ENCODE measurements around the gene PCCA. TPM values are rescaled to one million over a fixed set of nuclear protein-coding genes. Genes with fewer than 3 reads are reported as not detected.
A peak's percentile ranks its signal among the peaks of the same experiment; 100 is the strongest.

PCCA gene
- total RNA-seq, 2 donors from 2014 or later: 52.7 to 66.4 TPM

DNA sequence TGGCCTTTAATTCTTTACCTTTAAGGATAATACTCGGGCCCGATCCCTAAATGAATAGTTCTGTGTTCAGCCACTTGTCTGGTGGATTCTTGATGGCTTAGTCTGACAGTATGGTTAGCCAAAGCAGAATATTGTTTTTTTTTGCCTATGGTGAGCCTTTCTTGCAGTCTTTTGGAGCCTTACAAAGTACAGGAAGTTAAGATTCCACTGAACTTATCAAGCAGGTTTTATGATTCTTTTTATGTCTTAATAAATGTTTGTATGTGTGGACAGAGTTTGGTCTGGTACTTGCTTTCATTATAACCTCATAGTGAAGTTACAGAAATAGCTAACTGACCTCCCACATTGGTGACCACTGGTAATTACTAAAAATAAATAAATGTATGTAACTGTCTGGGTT is 17.1 kb downstream of the PCCA start:
- Histone ChIP-seq H3K27ac (peak overlapping the region; percentile 56 to 67), H3K27me3 (replicated peaks; ENCODE audit: insufficient read depth) (no peaks in the 10 kb centered on the region), H3K4me3 (no peak overlapping the region), H3K36me3 (no peaks in the 10 kb centered on the region), H3K9me3 (no peaks in the 10 kb centered on the region), H3K4me1 (replicated peaks) (peaks cover 2% of the 10 kb centered on the region)
- 43% methylated on average over 2 of the region's 2 CpGs for WGBS
- TF ChIP-seq POLR2AphosphoS5 (IDR thresholded peaks at IDR 0.05): peak; percentile 45
- TF ChIP-seq, protein P1, sequence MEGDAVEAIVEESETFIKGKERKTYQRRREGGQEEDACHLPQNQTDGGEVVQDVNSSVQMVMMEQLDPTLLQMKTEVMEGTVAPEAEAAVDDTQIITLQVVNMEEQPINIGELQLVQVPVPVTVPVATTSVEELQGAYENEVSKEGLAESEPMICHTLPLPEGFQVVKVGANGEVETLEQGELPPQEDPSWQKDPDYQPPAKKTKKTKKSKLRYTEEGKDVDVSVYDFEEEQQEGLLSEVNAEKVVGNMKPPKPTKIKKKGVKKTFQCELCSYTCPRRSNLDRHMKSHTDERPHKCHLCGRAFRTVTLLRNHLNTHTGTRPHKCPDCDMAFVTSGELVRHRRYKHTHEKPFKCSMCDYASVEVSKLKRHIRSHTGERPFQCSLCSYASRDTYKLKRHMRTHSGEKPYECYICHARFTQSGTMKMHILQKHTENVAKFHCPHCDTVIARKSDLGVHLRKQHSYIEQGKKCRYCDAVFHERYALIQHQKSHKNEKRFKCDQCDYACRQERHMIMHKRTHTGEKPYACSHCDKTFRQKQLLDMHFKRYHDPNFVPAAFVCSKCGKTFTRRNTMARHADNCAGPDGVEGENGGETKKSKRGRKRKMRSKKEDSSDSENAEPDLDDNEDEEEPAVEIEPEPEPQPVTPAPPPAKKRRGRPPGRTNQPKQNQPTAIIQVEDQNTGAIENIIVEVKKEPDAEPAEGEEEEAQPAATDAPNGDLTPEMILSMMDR (IDR thresholded peaks at IDR 0.05): no peak
- intact Hi-C loops (cut with DNase I): no loop called here
- no peak for DNase-seq (ENCODE audit: low spot score)

DNA sequence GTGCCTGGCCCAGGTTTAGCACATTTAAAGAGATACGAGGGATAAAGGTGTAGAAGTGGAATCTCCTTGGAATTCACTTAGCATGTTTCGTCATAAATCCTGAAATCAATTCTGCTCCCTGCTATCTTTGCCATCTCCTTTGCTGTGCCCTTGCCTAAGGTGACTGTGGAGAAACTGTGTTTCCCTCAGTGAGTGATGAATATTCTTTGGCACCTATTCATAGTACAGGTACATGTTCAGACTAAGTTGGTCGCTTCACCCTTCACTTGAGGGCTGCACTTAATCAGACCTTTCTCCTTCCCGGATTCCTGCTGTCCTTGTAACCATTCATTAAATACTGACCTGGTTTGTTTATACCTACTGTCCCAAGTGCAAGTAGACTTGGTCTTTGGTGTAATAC is 17.8 kb downstream of the PCCA start:
- H3K36me3 ChIP-seq: no peaks in the 10 kb centered on the region
- 51% methylated on average over 4 of the region's 4 CpGs for WGBS
- intact Hi-C loops (cut with DNase I): no loop called here

DNA sequence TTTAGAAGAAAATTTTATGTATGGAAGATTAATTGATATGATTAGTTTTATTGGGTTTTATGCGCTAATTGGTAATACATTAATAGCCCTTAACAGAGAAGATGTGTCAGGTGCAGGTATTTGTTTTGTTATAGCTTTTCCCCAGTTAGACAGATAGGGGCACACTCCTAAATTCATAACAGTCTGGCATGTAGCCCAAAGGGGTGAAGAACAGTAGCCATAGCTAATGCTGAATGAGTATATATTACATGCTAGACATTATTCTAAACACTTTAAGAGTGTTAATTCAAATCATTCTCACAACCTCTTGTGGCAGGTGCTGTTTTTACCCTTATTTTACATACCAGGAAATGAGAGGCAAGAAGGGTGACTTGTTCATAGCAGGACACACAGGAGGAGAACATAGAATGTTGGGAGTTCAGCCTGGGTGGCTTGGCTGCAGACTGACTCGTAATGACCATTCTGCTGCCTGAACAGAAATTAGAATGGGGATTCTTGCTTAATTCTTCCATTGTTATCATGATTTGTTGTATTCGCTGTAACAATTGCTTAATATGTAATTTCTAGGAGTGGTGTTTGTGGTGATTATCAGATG is 20.1 kb downstream of the PCCA start:
- no peaks in the 10 kb centered on the region for H3K9me3 ChIP-seq
- no peaks in the 10 kb centered on the region for H3K36me3 ChIP-seq
- 93% methylated on average over 3 of the region's 3 CpGs for WGBS
- no peak for TF ChIP-seq POLR2AphosphoS5 (IDR thresholded peaks at IDR 0.05)
- TF ChIP-seq, protein P1 (IDR thresholded peaks at IDR 0.05): no peak
- no peak for TF ChIP-seq POLR2A (IDR thresholded peaks at IDR 0.05)
- peaks cover 2% of the 10 kb centered on the region for H3K4me1 ChIP-seq (replicated peaks)
- H3K4me3 ChIP-seq: no peak overlapping the region
- no peaks in the 10 kb centered on the region for H3K27me3 ChIP-seq (replicated peaks; ENCODE audit: insufficient read depth)
- H3K27ac ChIP-seq: no peak overlapping the region
- intact Hi-C loops (cut with DNase I): no loop called here
- DNase-seq (ENCODE audit: low spot score): no peak

More for the DNA sequence above, 17.8 kb downstream of the PCCA start:
- Histone ChIP-seq H3K27me3 (replicated peaks; ENCODE audit: insufficient read depth) (no peaks in the 10 kb centered on the region), H3K4me1 (replicated peaks) (peaks cover 2% of the 10 kb centered on the region), H3K4me3 (no peak overlapping the region), H3K9me3 (no peaks in the 10 kb centered on the region), H3K27ac (peak overlapping the region; percentile 56 to 67)
- TF ChIP-seq POLR2AphosphoS5 (IDR thresholded peaks at IDR 0.05): peak; percentile 31
- no peak for TF ChIP-seq POLR2A (IDR thresholded peaks at IDR 0.05)
- DNase-seq (ENCODE audit: low spot score): peak; percentile 32

DNA sequence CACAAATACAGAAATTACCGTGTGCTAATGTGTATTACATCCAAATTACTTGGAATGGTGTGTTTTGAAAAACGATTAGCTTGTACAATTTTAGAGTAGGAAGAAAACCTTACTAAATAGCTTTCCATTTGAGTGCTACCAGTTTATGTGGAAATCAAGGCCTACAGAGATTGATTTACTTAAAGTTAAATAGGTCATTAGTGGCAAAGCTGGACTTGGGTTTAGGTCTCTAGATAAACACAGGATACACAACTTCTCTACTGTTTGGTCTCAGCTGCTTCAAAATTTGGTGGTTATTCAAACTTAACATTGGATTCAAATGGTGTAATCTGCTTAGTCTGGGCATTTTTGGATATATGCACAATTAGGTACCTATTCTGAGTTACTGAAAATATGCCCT is 21.4 kb downstream of the PCCA start:
- no peak for TF ChIP-seq POLR2AphosphoS5 (IDR thresholded peaks at IDR 0.05)
- TF ChIP-seq POLR2A (IDR thresholded peaks at IDR 0.05): no peak
- TF ChIP-seq, protein P1 (IDR thresholded peaks at IDR 0.05): no peak
- DNase-seq (ENCODE audit: low spot score): no peak
- peaks cover 2% of the 10 kb centered on the region for H3K4me1 ChIP-seq (replicated peaks)
- H3K36me3 ChIP-seq: no peaks in the 10 kb centered on the region
- no peaks in the 10 kb centered on the region for H3K27me3 ChIP-seq (replicated peaks; ENCODE audit: insufficient read depth)
- intact Hi-C loops (cut with DNase I): no loop called here
- no peak overlapping the region for H3K4me3 ChIP-seq
- H3K9me3 ChIP-seq: no peaks in the 10 kb centered on the region
- H3K27ac ChIP-seq: no peak overlapping the region
- 94% methylated on average over 2 of the region's 2 CpGs for WGBS

DNA sequence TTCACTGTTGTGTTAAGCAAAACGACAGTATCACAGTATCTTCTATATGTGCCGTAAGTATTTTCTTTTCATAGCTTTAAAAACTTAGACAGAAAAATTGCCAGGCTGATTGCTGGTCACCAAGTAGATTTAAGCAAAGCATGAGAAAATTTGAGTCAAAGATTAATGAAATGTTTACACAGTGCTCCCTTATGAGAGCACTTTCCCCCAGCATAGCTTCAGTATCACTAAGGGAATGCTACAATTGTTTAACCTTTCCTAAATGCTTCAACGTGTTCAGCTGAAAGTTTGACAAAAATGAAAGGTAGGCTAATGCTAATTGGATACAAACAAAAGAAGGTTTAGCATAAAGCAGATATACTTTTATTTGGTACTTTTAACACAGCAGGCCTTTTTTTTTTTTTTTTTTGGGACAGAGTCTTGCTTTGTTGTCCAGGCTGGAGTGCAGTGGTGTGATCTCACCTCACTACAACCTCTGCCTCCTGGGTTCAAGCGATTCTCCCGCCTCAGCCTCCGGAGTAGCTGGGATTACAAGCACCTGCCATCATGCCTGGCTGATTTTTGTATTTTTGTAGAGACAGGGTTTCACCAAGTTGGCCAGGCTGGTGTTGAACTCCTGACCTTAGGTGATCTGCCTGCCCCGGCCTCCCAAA is 23.4 kb downstream of the PCCA start:
- Histone ChIP-seq H3K4me1 (replicated peaks) (no peaks in the 10 kb centered on the region), H3K27me3 (replicated peaks; ENCODE audit: insufficient read depth) (no peaks in the 10 kb centered on the region), H3K9me3 (no peaks in the 10 kb centered on the region), H3K27ac (no peak overlapping the region), H3K36me3 (no peaks in the 10 kb centered on the region), H3K4me3 (no peak overlapping the region)
- 85% methylated on average over 7 of the region's 7 CpGs for WGBS
- intact Hi-C loops (cut with DNase I): no loop called here
- TF ChIP-seq POLR2AphosphoS5 (IDR thresholded peaks at IDR 0.05) (no peak), POLR2A (IDR thresholded peaks at IDR 0.05) (no peak)
- TF ChIP-seq, protein P1 (IDR thresholded peaks at IDR 0.05): no peak
- DNase-seq (ENCODE audit: low spot score): no peak

All from prostate gland (tissue), 2 donors.